ENCODE measurements around the gene PTK7.
"Not testable (repeated sequence)": the region's sequence is repeated elsewhere in the genome, so short reads cannot be mapped to it uniquely, and the experiment has no call there.

PTK7 gene

DNA sequence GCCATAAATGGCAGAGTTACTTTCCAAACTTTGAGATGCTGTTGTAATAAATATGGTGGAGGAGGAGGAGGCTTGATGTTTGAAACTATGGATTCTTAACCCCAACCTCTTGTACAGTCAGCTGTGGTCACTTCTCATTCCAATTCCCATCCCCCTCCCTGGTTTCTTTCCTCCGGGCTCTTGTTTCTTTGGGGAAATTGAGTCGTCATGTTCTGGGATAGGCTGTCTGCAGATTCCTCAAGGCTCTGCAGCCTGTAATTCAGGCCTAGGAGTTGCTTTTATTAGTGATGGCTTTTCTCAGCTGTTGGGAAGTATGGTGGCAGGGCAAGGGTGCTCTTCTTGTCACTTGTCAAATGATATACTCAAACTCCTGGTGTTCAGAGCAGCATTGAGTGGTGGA, 2.6 kb downstream of the PTK7 start:
- no peak overlapping the region for H3K4me2 ChIP-seq
- TF ChIP-seq, protein P1, sequence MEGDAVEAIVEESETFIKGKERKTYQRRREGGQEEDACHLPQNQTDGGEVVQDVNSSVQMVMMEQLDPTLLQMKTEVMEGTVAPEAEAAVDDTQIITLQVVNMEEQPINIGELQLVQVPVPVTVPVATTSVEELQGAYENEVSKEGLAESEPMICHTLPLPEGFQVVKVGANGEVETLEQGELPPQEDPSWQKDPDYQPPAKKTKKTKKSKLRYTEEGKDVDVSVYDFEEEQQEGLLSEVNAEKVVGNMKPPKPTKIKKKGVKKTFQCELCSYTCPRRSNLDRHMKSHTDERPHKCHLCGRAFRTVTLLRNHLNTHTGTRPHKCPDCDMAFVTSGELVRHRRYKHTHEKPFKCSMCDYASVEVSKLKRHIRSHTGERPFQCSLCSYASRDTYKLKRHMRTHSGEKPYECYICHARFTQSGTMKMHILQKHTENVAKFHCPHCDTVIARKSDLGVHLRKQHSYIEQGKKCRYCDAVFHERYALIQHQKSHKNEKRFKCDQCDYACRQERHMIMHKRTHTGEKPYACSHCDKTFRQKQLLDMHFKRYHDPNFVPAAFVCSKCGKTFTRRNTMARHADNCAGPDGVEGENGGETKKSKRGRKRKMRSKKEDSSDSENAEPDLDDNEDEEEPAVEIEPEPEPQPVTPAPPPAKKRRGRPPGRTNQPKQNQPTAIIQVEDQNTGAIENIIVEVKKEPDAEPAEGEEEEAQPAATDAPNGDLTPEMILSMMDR (conservative IDR thresholded peaks at IDR 0.05; ENCODE audit: low read depth, low read length), result no peak
- H3K79me2 ChIP-seq (ENCODE audit: insufficient read depth, low read depth), result no peaks in the 10 kb centered on the region
- H3K27ac ChIP-seq, result no peak overlapping the region
- no peak overlapping the region for H2AFZ ChIP-seq (ENCODE audit: low read depth)
- no peak overlapping the region for H3K4me3 ChIP-seq (IDR thresholded peaks at IDR 0.05; ENCODE audit: insufficient read depth, low read depth, low read length)
- no peaks in the 10 kb centered on the region; the same call in 1 of the 2 replicates for H3K27me3 ChIP-seq (ENCODE audit: insufficient read depth, low read depth)
- no peaks in the 10 kb centered on the region for H3K36me3 ChIP-seq (ENCODE audit: insufficient read depth)
- H3K9ac ChIP-seq, result no peak overlapping the region
- H3K4me1 ChIP-seq (ENCODE audit: low read depth, poor library complexity, severe bottlenecking), result no peaks in the 10 kb centered on the region
- H4K20me1 ChIP-seq (ENCODE audit: insufficient read depth), result no peaks in the 10 kb centered on the region

DNA sequence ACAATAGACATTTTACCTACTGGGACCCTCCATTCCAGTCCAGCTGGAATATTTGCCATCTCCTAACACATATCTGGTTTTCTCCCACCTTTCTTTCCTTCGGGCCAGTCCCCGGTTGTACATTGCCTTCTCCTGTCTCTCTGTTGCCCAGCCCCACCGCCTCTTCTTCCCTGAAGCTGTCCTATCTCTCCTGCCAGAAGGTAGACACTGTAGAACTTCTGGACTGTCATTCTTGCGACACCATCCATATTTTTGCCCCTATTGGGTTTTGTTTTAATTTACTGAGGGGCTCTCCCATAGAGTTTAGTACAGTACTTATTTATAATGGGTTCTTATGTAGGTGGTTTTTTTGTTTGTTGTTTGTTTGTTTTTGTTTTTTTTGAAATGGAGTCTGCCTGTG, 4.9 kb downstream of the PTK7 start:
- Histone ChIP-seq H3K27ac (no peak overlapping the region), H3K4me2 (no peak overlapping the region), H3K4me3 (IDR thresholded peaks at IDR 0.05; ENCODE audit: insufficient read depth, low read depth, low read length) (no peak overlapping the region), H3K4me1 (ENCODE audit: low read depth, poor library complexity, severe bottlenecking) (no peaks in the 10 kb centered on the region), H2AFZ (ENCODE audit: low read depth) (no peak overlapping the region), H4K20me1 (ENCODE audit: insufficient read depth) (no peaks in the 10 kb centered on the region), H3K9ac (no peak overlapping the region), H3K79me2 (ENCODE audit: insufficient read depth, low read depth) (no peaks in the 10 kb centered on the region), H3K27me3 (ENCODE audit: insufficient read depth, low read depth) (no peaks in the 10 kb centered on the region; the same call in 1 of the 2 replicates), H3K36me3 (ENCODE audit: insufficient read depth) (no peaks in the 10 kb centered on the region)
- TF ChIP-seq, protein P1 (conservative IDR thresholded peaks at IDR 0.05; ENCODE audit: low read depth, low read length), result no peak

DNA sequence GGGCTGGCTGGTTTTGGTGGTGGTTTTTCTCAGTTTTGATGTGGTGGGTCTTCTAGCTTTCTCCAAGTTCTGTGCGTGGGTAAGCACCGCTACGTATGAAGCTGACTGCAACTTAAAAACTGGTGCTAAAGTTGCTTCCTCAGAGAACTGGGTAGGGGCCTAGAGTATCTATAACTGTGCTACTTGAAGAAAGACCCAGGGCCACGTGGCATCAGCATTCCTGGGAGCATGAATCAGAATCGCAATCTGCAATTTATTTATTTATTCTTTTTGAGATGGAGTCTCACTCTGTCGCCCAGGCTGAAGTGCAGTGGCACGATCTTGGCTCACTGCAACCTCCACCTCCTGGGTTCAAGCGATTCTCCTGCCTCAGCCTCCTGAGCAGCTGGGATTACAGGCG, 5.8 kb downstream of the PTK7 start:
- not testable (repeated sequence) for H3K79me2 ChIP-seq (ENCODE audit: insufficient read depth, low read depth); H3K4me2 ChIP-seq; H3K27ac ChIP-seq; H2AFZ ChIP-seq (ENCODE audit: low read depth); H3K4me1 ChIP-seq (ENCODE audit: low read depth, poor library complexity, severe bottlenecking); H3K4me3 ChIP-seq (IDR thresholded peaks at IDR 0.05; ENCODE audit: insufficient read depth, low read depth, low read length); H3K9ac ChIP-seq; H4K20me1 ChIP-seq (ENCODE audit: insufficient read depth); H3K36me3 ChIP-seq (ENCODE audit: insufficient read depth); H3K27me3 ChIP-seq (ENCODE audit: insufficient read depth, low read depth)

DNA sequence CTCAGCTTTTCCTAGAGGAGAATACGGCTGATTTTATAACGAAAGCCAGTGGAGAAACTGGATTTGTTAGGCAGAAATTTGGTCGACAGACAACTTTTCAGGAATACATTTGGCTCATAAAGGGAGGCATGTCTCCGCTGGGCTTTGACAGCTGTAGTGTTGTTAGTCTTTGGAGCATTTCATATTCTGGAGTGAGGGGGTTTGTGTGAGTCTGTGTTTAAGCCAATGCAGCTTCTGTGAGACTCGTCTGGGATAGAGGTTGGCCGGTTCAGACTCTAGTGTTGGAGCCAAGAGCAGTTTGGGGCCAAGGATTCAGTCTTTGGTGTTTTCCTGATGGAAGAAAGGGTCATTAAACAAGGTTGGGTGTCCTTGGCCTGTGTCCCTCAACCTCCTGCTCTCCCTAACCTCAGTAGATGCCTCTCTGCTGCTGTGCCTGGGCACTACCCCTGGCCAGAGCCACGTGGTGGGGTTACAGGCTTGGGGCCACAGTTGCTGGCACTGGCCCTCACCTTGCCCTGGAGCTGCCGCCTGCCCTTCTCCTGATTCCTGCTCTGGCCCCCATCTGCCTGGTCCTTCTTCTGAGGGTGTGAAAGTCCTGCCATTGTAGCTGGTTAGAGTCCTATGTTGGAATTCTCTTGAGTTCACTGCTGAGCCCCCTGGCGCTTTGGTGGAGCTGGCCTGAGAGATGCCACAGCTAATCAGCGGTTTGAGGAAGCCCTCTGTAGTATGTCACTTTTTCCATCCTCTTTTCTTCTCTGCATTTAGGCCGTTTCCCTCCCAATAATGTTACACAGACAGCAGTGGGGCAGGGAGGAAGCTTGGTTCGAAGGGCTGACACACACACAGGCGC, 6.9 kb downstream of the PTK7 start:
- H3K27ac ChIP-seq, result no peak overlapping the region
- no peak overlapping the region for H3K9ac ChIP-seq
- no peaks in the 10 kb centered on the region for H3K79me2 ChIP-seq (ENCODE audit: insufficient read depth, low read depth)
- no peak overlapping the region for H2AFZ ChIP-seq (ENCODE audit: low read depth)
- no peaks in the 10 kb centered on the region for H3K36me3 ChIP-seq (ENCODE audit: insufficient read depth)
- H3K4me3 ChIP-seq (IDR thresholded peaks at IDR 0.05; ENCODE audit: insufficient read depth, low read depth, low read length), result no peak overlapping the region
- no peaks in the 10 kb centered on the region for H3K4me1 ChIP-seq (ENCODE audit: low read depth, poor library complexity, severe bottlenecking)
- TF ChIP-seq, protein P1 (conservative IDR thresholded peaks at IDR 0.05; ENCODE audit: low read depth, low read length), result no peak
- no peaks in the 10 kb centered on the region for H3K27me3 ChIP-seq (ENCODE audit: insufficient read depth, low read depth)
- H4K20me1 ChIP-seq (ENCODE audit: insufficient read depth), result no peaks in the 10 kb centered on the region
- H3K4me2 ChIP-seq, result no peak overlapping the region

DNA sequence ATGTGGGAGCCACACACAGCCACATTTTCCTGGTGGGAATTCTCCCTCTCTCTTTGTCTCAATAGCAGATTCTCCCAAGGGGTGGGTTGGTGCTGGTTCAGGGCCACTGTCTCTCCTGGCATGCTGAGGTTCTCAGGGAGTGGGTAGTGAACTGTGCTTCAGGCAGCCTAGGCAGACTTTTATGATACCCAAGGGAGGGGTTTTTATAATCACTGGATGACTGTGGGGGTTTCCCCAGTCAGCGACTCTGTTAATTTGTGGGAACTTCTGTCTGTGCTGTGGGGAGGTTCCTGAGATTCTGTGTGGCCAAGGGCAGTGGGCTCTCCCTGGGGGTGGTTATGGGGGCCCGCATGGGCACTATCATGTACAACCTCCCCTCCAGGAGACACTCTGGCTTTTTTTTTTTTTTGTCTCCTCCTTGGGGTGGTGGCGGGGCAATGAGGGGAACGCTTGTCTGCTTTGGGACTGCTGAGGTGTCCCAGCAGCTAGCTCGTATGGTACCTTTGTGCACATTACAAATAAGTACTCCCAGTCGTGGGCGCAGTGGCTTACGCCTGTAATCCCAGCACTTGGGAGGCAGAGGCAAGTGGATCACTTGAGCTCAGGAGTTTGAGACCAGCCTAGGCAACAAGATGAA, 10.0 kb downstream of the PTK7 start:
- H3K4me3 ChIP-seq (IDR thresholded peaks at IDR 0.05; ENCODE audit: insufficient read depth, low read depth, low read length), result no peak overlapping the region
- no peaks in the 10 kb centered on the region for H3K4me1 ChIP-seq (ENCODE audit: low read depth, poor library complexity, severe bottlenecking)
- H2AFZ ChIP-seq (ENCODE audit: low read depth), result no peak overlapping the region
- no peaks in the 10 kb centered on the region for H3K79me2 ChIP-seq (ENCODE audit: insufficient read depth, low read depth)
- no peaks in the 10 kb centered on the region for H3K36me3 ChIP-seq (ENCODE audit: insufficient read depth)
- no peaks in the 10 kb centered on the region for H4K20me1 ChIP-seq (ENCODE audit: insufficient read depth)
- H3K4me2 ChIP-seq, result no peak overlapping the region
- no peaks in the 10 kb centered on the region for H3K27me3 ChIP-seq (ENCODE audit: insufficient read depth, low read depth)
- H3K9ac ChIP-seq, result no peak overlapping the region
- TF ChIP-seq, protein P1 (conservative IDR thresholded peaks at IDR 0.05; ENCODE audit: low read depth, low read length), result no peak
- no peak overlapping the region for H3K27ac ChIP-seq
